Measurements from ENCODE around the gene TUBA1B. TPM values are rescaled to one million over a fixed set of nuclear protein-coding genes. Genes with fewer than 3 reads are reported as not detected.
A peak's percentile ranks its signal among the peaks of the same experiment; 100 is the strongest.
"Not testable (repeated sequence)": the region's sequence is repeated elsewhere in the genome, so short reads cannot be mapped to it uniquely, and the experiment has no call there.

TUBA1B gene
- total RNA-seq, 5 donors from 2014 or later (not counting 1 experiment from before 2014, with no cell fraction given), result 167 to 232 (median 205) TPM

- Histone ChIP-seq H3K27me3 (replicated peaks in 1 of 2; ENCODE audit: control insufficient read depth in 2 of 2, extremely low read depth in 1 of 2, insufficient read depth in 2 of 2, low read length in 1 of 2) (no peaks in the 10 kb centered on the region), H3K4me3 (ENCODE audit: control insufficient read depth in 1 of 2, extremely low read depth in 1 of 2, low read length in 1 of 2) (peak overlapping the region; percentile 94 to 100), H3K36me3 (ENCODE audit: control insufficient read depth in 2 of 2, extremely low read depth in 1 of 2, insufficient read depth in 1 of 2, low read length in 1 of 2) (peaks cover 4 to 31% of the 10 kb centered on the region in 2 donors), H3K27ac (ENCODE audit: low read length) (peak overlapping the region; percentile 92), H3K9me3 (no peaks in the 10 kb centered on the region), H3K4me1 (ENCODE audit: control insufficient read depth in 1 of 2, extremely low read depth in 1 of 2, insufficient read depth in 2 of 2, low read length in 2 of 2) (peaks cover 18% of the 10 kb centered on the region in 2 experiments)
- WGBS (ENCODE audit: insufficient coverage), result under 1% methylated on average over 59 of the region's 66 CpGs
- DNase-seq, result peak; percentile 80 to 96 (median 90)
- Mint-ChIP-seq H3K27me3 (no peaks in the 10 kb centered on the region), H3K27ac (peak overlapping the region; percentile 97 to 99), H3K4me1 (peaks cover 45 to 52% (median 50%) of the 10 kb centered on the region in 3 donors), H3K36me3 (peaks cover 35% of the 10 kb centered on the region), H3K4me3 (peak overlapping the region; percentile 96 to 97 (median 97)), H3K9me3 (no peaks in the 10 kb centered on the region)
- CTCF ChIA-PET, result interaction anchor here (0.5 to 3.6 kb wide), 25 partner anchors 8 to 627 kb away, joined by 3 to 54 read pairs (median 5); partner anchors contain the start of genes LMBR1L (in 1 of the 2), RHEBL1 (in 1 of the 2) and TUBA1A (in 1 of the 2)
- ATAC-seq (replicated peaks in 1 of 4), result peak; percentile 62 to 72 (median 67)
- POLR2A ChIA-PET, result interaction anchor here (0.6 to 3.7 kb wide), 12 partner anchors 20 to 982 kb away, joined by 3 to 61 read pairs (median 4); partner anchors contain the start of genes RHEBL1 (in 2 of the 2), TUBA1A (in 2 of the 2), COX14 (in 1 of the 2) and DDX23 (in 1 of the 2)
Measured at GRCh38 chr12:49130151-49131050, 794 bp downstream of the TUBA1B start.

- H3K27me3 ChIP-seq (replicated peaks in 1 of 2; ENCODE audit: control insufficient read depth in 2 of 2, extremely low read depth in 1 of 2, insufficient read depth in 2 of 2, low read length in 1 of 2), result no peaks in the 10 kb centered on the region
- H3K9me3 Mint-ChIP-seq, result no peaks in the 10 kb centered on the region
- H3K4me1 Mint-ChIP-seq, result peaks cover 45 to 52% (median 50%) of the 10 kb centered on the region in 3 donors
- H3K4me3 Mint-ChIP-seq, result peak overlapping the region; percentile 96 to 97 (median 97)
- peaks cover 4 to 31% of the 10 kb centered on the region in 2 donors for H3K36me3 ChIP-seq (ENCODE audit: control insufficient read depth in 2 of 2, extremely low read depth in 1 of 2, insufficient read depth in 1 of 2, low read length in 1 of 2)
- peak overlapping the region; percentile 92 for H3K27ac ChIP-seq (ENCODE audit: low read length)
- ATAC-seq (replicated peaks in 1 of 4) (no peak), DNase-seq (no peak)
- peaks cover 35% of the 10 kb centered on the region for H3K36me3 Mint-ChIP-seq
- H3K4me1 ChIP-seq (ENCODE audit: control insufficient read depth in 1 of 2, extremely low read depth in 1 of 2, insufficient read depth in 2 of 2, low read length in 2 of 2), result peaks cover 18% of the 10 kb centered on the region in 2 experiments
- POLR2A ChIA-PET, result interaction anchor here (0.6 to 3.7 kb wide), 5 partner anchors 19 to 612 kb away, joined by 3 to 61 read pairs (median 4); partner anchors contain the start of genes LMBR1L (in 1 of the 2), TMBIM6 (in 1 of the 2) and TUBA1A (in 1 of the 2)
- H3K9me3 ChIP-seq, result no peaks in the 10 kb centered on the region
- H3K4me3 ChIP-seq (ENCODE audit: control insufficient read depth in 1 of 2, extremely low read depth in 1 of 2, low read length in 1 of 2), result peak overlapping the region; percentile 94 to 100
- 50% methylated on average over 4 of the region's 18 CpGs for WGBS (ENCODE audit: insufficient coverage)
- H3K27ac Mint-ChIP-seq, result peak overlapping the region; percentile 97 to 99
- CTCF ChIA-PET, result interaction anchor here (0.5 to 3.6 kb wide), 14 partner anchors 9 to 277 kb away, joined by 3 to 54 read pairs (median 6); partner anchors contain the start of genes LMBR1L (in 1 of the 2), RHEBL1 (in 1 of the 2) and TUBA1A (in 1 of the 2)
- H3K27me3 Mint-ChIP-seq, result no peaks in the 10 kb centered on the region
Measured at GRCh38 chr12:49129332-49130150, 1.7 kb downstream of the TUBA1B start.

- H3K27ac ChIP-seq (ENCODE audit: low read length); H3K27me3 ChIP-seq (replicated peaks in 1 of 2; ENCODE audit: control insufficient read depth in 2 of 2, extremely low read depth in 1 of 2, insufficient read depth in 2 of 2, low read length in 1 of 2); DNase-seq; H3K9me3 Mint-ChIP-seq; H3K4me3 ChIP-seq (ENCODE audit: control insufficient read depth in 1 of 2, extremely low read depth in 1 of 2, low read length in 1 of 2); H3K9me3 ChIP-seq; H3K27me3 Mint-ChIP-seq; ATAC-seq (replicated peaks in 1 of 4): not testable (repeated sequence)
- POLR2A ChIA-PET, result interaction anchor here in 1 of 2 donors (0.8 kb wide), 1 partner anchor 18 kb away, joined by 5 read pairs; no protein-coding TSS in a partner anchor
- CTCF ChIA-PET, result interaction anchor here (0.5 to 1.4 kb wide), 4 partner anchors 16 to 165 kb away, joined by 3 to 5 read pairs (median 4); partner anchors contain the start of gene LMBR1L (in 1 of the 2)
- peak overlapping the region in 1 of 3 donors; percentile 7 for H3K4me3 Mint-ChIP-seq
- peaks cover 44 to 50% (median 45%) of the 10 kb centered on the region in 3 donors for H3K4me1 Mint-ChIP-seq
- peak overlapping the region; percentile 2 to 77 for H3K27ac Mint-ChIP-seq
- Histone ChIP-seq H3K36me3 (ENCODE audit: control insufficient read depth in 2 of 2, extremely low read depth in 1 of 2, insufficient read depth in 1 of 2, low read length in 1 of 2) (peaks cover 4 to 31% of the 10 kb centered on the region in 2 donors), H3K4me1 (ENCODE audit: control insufficient read depth in 1 of 2, extremely low read depth in 1 of 2, insufficient read depth in 2 of 2, low read length in 2 of 2) (peaks cover 18% of the 10 kb centered on the region in 2 experiments)
- H3K36me3 Mint-ChIP-seq, result peaks cover 35% of the 10 kb centered on the region
- no CpG with 5 or more reads among the region's 8 CpGs for WGBS (ENCODE audit: insufficient coverage)
Measured at GRCh38 chr12:49127971-49128370, 3.2 kb downstream of the TUBA1B start.

DNA sequence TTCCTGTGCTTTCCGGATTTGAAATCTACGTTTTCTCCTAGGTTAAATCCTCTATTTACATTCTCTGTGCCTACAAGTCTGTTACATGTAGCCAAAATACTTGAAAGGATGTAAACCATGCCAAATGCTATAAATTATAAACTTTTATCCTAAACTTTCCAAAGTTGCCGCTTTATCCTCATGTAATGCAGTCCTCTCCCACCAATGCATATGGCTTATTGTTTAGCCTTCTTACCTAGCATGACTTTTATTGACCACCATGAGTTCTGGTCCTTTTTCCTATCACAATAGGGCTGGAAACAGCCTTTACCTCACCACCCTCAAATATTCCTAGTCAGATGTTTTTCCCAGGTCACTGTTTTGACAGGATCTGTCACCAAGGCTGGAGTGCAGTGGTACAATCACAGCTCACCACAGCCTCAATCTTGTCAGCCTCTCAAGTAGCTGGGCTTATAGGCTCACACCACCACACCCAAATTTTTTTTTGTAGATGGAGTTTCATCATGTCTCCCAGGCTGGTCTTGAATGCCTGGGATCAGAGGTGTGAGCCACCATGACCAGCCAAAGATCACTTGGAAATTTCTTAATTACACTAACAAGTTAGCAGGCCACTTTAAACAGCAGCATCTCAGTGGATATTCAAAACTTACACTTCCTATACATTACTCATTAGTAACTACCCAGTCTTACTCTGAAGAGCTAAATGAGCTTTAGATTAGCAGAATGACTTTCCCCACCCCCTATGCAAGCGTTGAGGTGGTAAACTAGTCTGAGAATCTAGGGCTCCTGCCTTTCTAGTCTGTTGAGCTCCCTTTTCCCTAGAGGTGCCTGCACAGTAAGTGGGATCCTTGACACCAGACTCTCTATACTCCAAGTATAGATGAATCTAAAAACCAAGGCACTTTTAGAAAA lies 4.1 kb downstream of the TUBA1B start:
- no peak for DNase-seq
- no peaks in the 10 kb centered on the region for H3K9me3 Mint-ChIP-seq
- peak overlapping the region; percentile 58 to 77 for H3K27ac Mint-ChIP-seq
- H3K4me3 Mint-ChIP-seq, result peak overlapping the region in 1 of 3 donors; percentile 17
- H3K4me3 ChIP-seq (ENCODE audit: control insufficient read depth in 1 of 2, extremely low read depth in 1 of 2, low read length in 1 of 2), result no peak overlapping the region
- H3K9me3 ChIP-seq, result no peaks in the 10 kb centered on the region
- no peaks in the 10 kb centered on the region for H3K27me3 Mint-ChIP-seq
- H3K4me1 Mint-ChIP-seq, result peaks cover 39 to 43% (median 40%) of the 10 kb centered on the region in 3 donors
- H3K27me3 ChIP-seq (replicated peaks in 1 of 2; ENCODE audit: control insufficient read depth in 2 of 2, extremely low read depth in 1 of 2, insufficient read depth in 2 of 2, low read length in 1 of 2), result no peaks in the 10 kb centered on the region
- H3K4me1 ChIP-seq (ENCODE audit: control insufficient read depth in 1 of 2, extremely low read depth in 1 of 2, insufficient read depth in 2 of 2, low read length in 2 of 2), result peaks cover 14 to 18% of the 10 kb centered on the region in 2 experiments
- H3K36me3 ChIP-seq (ENCODE audit: control insufficient read depth in 2 of 2, extremely low read depth in 1 of 2, insufficient read depth in 1 of 2, low read length in 1 of 2), result peaks cover 4 to 31% of the 10 kb centered on the region in 2 donors
- no peak for ATAC-seq (replicated peaks in 1 of 4)
- CTCF ChIA-PET, result interaction anchor here (0.5 to 1.4 kb wide), 5 partner anchors 16 to 164 kb away, joined by 3 to 5 read pairs (median 4); partner anchors contain the start of gene LMBR1L (in 1 of the 2)
- peak overlapping the region; percentile 21 for H3K27ac ChIP-seq (ENCODE audit: low read length)
- 100% methylated on average over 1 of the region's 4 CpGs for WGBS (ENCODE audit: insufficient coverage)
- POLR2A ChIA-PET, result interaction anchor here in 1 of 2 donors (0.8 kb wide), 1 partner anchor 17 kb away, joined by 5 read pairs; no protein-coding TSS in a partner anchor
- H3K36me3 Mint-ChIP-seq, result peaks cover 35% of the 10 kb centered on the region

DNA sequence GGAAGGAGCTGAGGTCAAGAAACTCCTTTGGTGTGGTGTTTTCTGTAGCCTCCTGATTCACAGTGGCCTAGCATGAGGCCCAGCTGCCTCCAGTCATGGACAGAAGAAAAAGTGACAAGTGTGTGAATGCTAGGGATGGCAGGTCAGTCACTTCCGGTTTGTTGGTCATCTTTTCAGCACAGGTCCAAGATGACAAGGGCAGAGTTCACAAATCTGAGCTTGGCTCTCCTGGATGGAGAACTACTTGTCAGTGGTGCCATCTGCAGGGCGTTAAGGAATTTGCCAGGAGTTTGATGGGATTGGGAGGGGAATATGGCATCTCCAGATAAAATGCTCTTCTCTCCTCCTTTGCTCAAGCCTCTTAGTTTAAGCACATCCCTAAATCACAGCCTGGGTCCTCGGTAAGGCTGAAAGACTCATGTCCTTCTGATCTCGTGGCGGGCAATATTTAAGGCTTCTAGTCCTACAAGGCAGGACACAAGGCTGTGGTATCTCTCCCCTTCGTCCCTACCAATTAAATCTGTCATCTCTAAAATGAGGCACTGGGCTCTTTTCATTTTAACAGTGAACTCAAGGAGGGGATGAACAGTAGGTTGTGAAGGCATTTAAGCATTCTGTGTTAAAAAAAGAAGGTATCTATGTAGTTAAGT lies 10.0 kb downstream of the TUBA1B start:
- CTCF ChIA-PET, result no interaction called here

More for the DNA sequence above, 10.0 kb downstream of the TUBA1B start:
- H3K4me1 Mint-ChIP-seq, result no peaks in the 10 kb centered on the region
- no peaks in the 10 kb centered on the region for H3K36me3 Mint-ChIP-seq
- Histone ChIP-seq H3K27me3 (replicated peaks in 1 of 2; ENCODE audit: control insufficient read depth in 2 of 2, extremely low read depth in 1 of 2, insufficient read depth in 2 of 2, low read length in 1 of 2) (no peaks in the 10 kb centered on the region), H3K36me3 (ENCODE audit: control insufficient read depth in 2 of 2, extremely low read depth in 1 of 2, insufficient read depth in 1 of 2, low read length in 1 of 2) (no peaks in the 10 kb centered on the region), H3K4me3 (ENCODE audit: control insufficient read depth in 1 of 2, extremely low read depth in 1 of 2, low read length in 1 of 2) (no peak overlapping the region), H3K9me3 (no peaks in the 10 kb centered on the region), H3K27ac (ENCODE audit: low read length) (no peak overlapping the region), H3K4me1 (ENCODE audit: control insufficient read depth in 1 of 2, extremely low read depth in 1 of 2, insufficient read depth in 2 of 2, low read length in 2 of 2) (no peaks in the 10 kb centered on the region)
- DNase-seq (no peak), ATAC-seq (replicated peaks in 1 of 4) (no peak)
- no peak overlapping the region for H3K4me3 Mint-ChIP-seq
- H3K27me3 Mint-ChIP-seq, result no peaks in the 10 kb centered on the region
- POLR2A ChIA-PET, result no interaction called here
- H3K9me3 Mint-ChIP-seq, result no peaks in the 10 kb centered on the region
- WGBS (ENCODE audit: insufficient coverage), result 44% methylated on average over 2 of the region's 6 CpGs
- H3K27ac Mint-ChIP-seq, result no peak overlapping the region

Measured in T-cell (primary cell).